Fibroblast of peridontal ligament (primary cell): ENCODE results near the gene POLE.

Source experiments
- DNase-seq: peaks from one replicate; pipeline ENCODE4 v3.0.0-alpha.2; 2010; ENCODE audit errors: extremely low read depth

POLE gene

GRCh38 chr12:132632521-132633228 is 54.5 kb downstream of the POLE start:
- DNase-seq, result no peak

- DNase-seq, result no peak
Observed at GRCh38 chr12:132631666-132632065, 55.5 kb downstream of the POLE start.

GRCh38 chr12:132630672-132631071 is 56.5 kb downstream of the POLE start:
- DNase-seq, result no peak

- DNase-seq, result no peak
Observed at GRCh38 chr12:132629330-132629729, 57.8 kb downstream of the POLE start.

- DNase-seq, result no peak
Observed at GRCh38 chr12:132625731-132626430, 61.3 kb downstream of the POLE start.

- DNase-seq, result no peak
Observed at GRCh38 chr12:132624910-132625630, 62.1 kb downstream of the POLE start.

- DNase-seq, result no peak
Observed at GRCh38 chr12:132624186-132624855, 62.8 kb downstream of the POLE start.

- DNase-seq, result no peak
Observed at GRCh38 chr12:132623072-132623869, 63.9 kb downstream of the POLE start.

GRCh38 chr12:132622437-132623071 is 64.6 kb downstream of the POLE start:
- DNase-seq, result peak; percentile 69

GRCh38 chr12:132621657-132622435 is 65.3 kb downstream of the POLE start:
- no peak for DNase-seq

GRCh38 chr12:132620899-132621656 is 66.1 kb downstream of the POLE start:
- no peak for DNase-seq

GRCh38 chr12:132620113-132620898 is 66.8 kb downstream of the POLE start:
- no peak for DNase-seq

- DNase-seq, result no peak
Observed at GRCh38 chr12:132619386-132620112, 67.6 kb downstream of the POLE start.

GRCh38 chr12:132619071-132619385 is 68.1 kb downstream of the POLE start:
- DNase-seq, result no peak

GRCh38 chr12:132618683-132619043 is 68.5 kb downstream of the POLE start, which contains the start of gene P2RX2:
P2RX2 (plus strand) TSS chr12:132618776; CDS start chr12:132618817, 41 bp downstream.
- no peak for DNase-seq

- no peak for DNase-seq
Observed at GRCh38 chr12:132617822-132618682, 69.1 kb downstream of the POLE start.

GRCh38 chr12:132617135-132617701 is 69.9 kb downstream of the POLE start:
- DNase-seq, result no peak
